Activated CD8-positive, alpha-beta memory T cell treated with anti-CD3 and anti-CD28 coated beads for 48 hours (primary cell): ENCODE data around the gene TSEN34.
A peak's percentile ranks its signal among the peaks of the same experiment; 100 is the strongest.
"Not testable (repeated sequence)": the region's sequence is repeated elsewhere in the genome, so short reads cannot be mapped to it uniquely, and the experiment has no call there.

Experiments used
- DNase-seq, 3 experiments: peaks; one replicate each; pipeline ENCODE4 v3.0.0-alpha.2; 2020; ENCODE audit warnings: low read depth in 2 of 3, low spot score in 2 of 3

The TSEN34 gene

DNA sequence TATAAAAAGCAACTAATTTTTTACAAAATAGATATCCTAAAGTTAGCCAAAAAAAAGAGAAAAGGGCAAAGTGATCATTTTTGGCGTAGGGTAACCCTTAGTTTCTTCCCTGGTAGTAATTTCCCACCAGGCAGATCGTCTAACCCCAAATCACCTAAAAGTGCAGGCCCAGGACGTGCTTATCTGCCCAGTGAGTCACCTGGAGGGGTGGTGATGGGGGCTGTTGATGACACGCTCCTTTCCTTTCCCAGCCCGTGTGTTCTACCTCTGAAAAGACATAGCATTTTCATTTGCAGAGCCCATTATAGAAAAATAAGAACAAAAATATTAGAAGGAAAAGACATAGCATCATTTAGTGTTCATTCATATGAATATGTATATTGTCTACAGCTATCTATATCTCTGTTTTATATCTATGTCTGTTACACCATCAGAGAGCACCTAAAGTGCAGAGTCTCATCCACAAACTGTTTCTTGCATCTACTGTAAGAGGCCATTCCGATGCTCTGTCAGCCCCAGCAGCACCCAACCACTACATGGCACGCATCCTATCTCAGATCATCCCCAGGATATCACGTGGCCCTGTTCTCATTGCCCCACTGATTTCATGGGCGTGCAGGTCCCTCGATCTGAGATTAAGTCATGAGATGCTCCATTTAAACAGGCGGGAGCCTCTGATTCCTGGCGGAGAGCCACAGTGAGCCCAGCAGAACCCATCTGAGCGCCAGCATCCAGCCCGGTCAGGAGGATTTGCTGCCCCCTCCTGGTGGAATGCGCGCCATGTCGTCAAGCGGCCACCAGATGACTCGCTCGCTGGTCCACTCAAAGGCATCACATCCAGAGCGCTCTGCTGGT is 40.2 kb downstream of the TSEN34 start:
- DNase-seq: peak; percentile 52 to 88 (median 75)

DNA sequence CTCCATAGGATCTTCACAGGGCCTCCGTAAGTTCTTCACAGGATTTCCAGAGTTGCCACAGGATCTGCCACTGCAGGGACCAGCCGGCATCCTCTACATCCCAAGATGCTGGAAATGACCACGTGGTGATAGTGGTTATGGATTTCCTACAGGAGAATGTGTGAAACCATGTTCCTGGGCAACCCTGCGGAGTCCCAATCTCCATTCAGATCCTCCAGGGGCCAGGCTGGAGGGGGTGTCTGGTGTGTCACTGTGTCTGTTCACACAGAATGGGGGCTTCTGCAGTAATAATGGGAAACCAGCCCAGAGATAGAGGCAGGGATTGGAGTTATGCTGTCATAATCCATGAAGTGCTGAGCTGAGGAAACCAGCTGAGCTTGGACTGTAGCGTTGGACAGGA is 42.8 kb downstream of the TSEN34 start:
- DNase-seq: no peak

DNA sequence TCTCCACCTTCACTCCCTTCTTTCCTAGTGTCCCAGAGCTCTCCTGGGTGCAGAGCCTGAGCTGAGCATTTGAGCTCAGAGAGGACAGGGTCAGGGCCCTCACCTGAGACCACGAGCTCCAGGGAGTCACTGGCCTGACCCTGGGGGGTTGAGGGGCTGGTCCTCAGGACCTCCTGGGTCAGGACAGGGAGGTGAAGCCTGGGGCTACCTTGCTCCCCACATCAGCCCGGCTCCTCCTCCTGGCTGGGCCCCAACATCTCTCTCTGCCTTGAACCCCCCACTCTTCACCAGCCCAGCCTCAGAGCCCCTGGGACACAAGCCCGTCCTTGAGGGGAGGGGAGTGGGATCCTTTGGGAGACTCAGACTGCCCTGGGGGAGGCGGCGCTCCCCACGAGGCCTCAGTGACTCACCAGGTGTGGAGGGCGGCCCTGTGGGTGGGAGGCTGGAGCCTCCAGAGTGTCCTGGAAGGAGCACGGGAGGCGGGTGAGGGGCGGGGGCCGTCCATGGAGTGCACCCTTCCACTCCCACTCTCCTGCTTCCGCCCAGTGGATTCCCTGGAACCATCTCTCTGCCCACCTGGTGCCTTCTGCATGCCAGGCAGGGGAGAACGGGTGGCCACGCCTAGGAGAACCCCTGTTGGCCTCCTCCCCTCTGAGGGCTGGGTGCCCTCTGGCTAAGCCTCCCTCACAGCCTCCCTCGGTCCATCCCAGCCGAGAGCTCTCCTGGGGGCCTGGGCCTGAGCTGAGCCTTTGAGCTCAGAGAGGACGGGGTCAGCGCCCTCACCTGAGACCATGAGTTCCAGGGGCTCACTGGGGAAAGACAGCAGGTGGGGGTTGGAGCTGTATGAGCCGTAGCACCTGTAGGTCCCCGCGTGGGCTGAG is 48.6 kb downstream of the TSEN34 start:
- not testable (repeated sequence) for DNase-seq

DNA sequence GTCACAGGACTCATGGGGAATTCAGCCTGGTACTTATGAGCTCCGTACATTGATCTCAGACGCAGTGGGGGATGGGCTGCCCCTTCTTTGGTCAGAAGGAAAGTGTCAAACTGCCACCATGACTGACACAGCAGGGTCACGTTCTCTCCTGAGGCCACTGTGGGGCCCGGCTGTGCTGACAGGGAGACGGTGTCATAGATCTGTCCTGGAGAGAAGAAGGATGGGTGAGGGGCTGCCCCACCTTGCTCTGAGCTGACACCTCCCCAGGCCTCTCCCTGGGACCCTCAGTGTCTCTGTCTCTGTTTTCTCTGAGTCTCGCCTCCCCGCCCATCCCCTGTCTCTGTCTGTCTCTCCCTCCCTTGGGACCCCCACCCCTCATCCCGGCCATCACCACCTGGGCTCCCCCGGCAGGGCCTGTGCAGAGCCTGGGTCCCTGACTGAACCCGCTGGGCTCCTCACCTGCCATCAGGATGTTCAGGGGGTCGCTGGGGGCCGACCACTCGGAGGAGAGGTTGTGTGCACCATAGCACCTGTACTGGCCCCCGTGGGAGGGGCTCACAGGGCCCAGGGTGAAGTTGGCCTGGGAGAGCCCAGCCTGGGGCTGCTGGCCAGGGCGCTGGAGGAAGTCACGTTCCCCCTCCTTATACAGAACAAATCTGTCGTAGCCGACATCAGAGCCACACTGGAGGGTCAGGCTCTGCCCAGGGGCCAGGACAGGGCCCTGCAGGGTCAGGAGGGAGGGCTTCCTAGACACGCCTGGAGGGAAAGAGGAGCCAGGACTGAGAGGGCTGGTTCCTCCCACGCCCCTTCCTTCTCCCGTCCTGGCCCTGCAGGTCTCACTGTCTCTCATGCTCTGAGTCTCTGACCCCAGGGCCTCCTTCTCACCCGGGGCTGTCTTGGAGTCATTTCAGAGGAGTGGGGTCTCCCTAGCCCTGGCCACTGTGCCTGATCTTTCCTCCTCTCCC is 49.5 kb downstream of the TSEN34 start:
- DNase-seq: not testable (repeated sequence)

DNA sequence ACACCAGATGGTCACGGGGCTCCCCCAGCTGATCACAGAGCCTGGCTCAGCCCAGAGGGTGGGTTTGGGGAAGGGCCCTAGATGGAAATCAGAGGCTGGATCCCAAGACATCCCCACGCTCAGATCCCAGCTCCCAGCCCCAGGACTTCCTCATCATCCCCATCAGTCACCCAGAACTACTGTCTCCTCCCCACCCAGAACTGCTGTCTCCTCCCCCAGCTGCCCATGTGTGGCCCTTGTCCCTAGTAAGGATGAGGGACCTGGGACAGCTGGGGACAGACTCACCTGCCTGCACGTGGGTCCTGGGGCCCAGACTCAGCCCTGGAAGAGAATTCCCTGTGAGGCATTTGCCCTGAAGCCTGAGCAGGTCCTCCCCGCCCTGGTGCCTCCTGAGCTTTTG is 51.1 kb downstream of the TSEN34 start:
- DNase-seq: not testable (repeated sequence)

DNA sequence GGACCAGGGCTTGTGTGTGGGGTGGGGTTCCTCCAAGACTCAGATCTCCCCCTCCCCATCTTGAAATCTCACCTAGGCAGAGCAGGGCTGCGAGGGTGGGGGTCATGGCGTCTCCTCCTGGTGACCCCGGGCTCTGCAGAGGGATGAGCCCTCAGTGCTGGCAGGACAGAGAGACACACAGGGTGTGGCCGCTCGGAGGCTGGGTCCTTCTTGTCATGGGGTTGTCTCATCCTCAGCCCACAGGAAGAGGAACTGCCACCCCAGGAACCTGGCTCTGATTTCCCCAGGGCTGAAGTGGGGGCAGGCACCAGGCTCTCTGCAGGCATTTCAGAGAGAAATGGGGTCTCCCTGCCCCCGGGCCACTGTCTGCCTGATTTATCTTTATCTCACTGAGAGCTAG is 51.5 kb downstream of the TSEN34 start, which contains the start of gene LILRA6:
LILRA6 (minus strand) TSS at position 145 of the 400 bp plus-strand sequence.
- not testable (repeated sequence) for DNase-seq

DNA sequence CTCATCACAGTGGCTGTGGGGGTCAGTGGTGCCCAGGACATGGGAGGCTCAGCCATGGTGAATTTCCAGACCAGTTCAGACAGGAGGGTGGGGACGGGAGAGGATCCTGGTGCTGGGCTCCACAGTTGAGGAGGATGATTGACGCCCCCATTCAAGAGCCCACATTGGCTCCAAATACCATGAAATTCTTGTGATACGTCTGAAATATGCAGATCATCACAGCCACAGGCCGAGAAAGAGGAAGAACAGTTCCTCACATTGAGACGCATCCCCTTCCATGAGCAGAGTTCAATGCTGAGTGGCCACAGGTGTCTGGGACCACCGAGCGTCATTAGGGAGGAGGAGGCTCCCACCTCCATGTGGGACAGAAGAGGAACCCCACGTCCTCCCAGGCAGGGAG is 52.7 kb downstream of the TSEN34 start:
- DNase-seq: not testable (repeated sequence)
